ENCODE data around the gene KRT85.
A peak's percentile ranks its signal among the peaks of the same experiment; 100 is the strongest.

KRT85 gene

GRCh38 chr12:52392465-52393007, 25.3 kb upstream of the KRT85 start:
- DNase-seq: no peak

DNA sequence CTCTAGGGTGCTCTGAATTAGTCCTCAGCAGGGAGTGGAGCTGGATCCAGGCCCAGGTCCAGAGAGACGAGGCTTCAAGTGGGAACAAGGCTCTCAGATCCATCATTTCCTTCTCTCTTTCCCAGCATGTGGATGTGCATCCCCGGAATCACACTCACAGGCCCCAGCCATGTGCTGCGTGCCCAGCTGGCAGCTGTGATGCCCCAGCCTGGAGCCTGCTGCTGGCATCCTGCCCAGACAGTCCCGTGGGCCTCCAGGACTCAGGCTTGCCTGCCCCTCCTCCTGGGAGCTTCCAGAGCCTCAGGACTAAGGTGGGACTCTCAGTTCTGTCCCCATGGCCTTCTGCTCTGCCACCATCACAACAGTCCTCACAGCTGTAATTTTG, 24.3 kb upstream of the KRT85 start:
- no peak for DNase-seq

DNA sequence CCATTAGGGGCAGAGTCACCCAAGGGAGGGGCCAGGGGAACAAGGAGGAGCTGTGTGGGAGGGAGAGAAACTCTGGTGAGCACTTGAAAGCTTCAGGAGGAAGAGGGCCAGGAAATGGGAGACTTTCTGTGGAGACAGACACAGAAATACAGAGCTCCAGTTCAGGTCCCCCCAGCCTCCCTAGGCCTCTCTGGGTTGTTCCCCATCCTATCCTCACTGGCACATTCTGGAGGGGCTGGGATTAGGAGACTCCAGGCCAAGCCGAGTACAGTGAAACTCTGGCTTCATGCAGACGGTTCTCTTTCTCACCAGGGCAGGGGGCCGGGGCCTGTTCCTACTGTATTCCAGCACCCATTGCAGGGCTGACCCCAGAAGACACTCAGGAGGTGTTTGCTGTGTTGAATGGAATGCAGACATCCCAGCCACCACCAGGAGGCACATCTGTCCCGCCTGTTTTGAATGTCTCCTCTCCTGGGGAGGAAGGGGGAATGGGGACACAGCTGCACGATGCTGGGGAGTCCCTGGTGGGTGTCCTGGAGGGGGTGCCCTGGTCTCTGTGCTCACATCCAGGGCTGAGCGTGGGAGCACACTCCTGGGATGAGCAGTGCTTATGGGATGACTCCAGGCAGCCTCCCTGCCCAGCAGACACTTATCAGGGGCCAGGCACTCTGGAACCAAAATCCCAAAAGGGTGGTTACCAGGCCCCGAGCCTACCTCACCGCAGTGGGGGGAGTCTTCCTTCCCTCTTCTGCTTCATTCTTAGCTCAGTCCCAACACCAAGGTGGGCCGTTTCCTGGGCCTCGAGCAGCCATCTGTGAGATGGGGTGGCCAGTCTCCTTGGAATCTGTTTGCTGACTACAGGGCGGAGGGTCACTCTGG, 23.7 kb upstream of the KRT85 start:
- peak in 1 of 6 experiments; percentile 10 for DNase-seq

DNA sequence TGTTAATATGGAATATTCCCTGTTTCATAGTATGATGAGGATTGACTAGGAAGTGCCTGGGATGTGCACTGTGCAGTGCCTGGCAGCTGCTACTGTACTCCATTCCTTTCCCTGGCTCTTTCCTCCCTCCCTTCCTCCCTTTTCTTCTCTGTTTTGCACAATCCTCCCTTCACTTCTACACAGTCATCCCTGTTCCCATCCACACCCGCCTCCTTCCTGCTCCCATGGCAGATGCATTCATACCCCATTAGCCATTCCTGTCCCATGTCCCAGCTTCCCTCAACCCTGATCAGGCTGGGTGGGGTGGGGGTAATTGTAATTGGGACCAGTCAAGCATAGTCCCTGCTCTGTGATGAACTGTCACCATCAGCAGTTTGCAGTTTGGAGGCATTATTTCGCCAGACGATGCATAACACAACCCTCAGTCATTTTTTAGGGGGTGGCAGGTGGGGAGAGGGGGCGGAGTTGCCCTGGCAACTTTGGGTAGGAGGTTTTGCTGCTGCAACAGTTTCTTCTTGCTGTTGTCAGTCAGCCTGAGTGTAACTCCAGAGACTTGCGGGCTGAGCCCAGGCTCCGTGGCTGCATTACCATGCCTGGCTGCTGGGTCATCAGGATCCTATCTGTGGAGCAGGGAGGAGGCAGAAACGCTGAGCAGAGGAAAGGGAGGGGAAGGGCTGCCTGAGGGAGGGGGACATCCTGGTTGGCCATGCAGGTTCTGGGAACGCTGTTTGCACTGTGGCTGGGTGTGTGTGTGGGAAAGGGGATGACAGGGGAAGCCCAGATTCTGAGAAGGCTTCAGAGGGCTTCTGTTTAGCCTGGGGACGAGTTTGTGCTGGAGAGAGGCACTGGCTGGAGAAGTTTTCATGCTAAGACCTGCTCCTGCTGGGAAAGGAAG, 22.3 kb upstream of the KRT85 start:
- no peak for DNase-seq

DNA sequence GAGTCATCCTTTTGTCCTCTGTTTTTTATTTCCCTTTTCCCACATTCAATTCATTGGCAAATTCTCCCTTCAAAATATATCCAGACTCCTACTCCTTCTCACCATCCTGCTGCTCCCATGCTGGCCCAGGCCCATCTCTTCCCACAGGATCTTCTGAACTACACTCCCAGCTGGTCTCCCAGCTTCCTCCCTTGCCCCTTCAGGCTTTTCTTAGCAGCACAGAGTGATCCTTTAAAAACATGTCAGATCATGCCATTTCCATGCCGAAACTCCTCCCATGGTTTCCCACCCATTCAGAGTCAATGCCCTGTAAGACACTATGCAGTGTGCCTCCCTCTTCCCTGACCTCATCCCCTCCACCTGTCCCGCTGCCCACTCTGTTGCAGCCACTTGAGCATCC, 20.6 kb upstream of the KRT85 start:
- DNase-seq: no peak

GRCh38 chr12:52385226-52385702, 18.0 kb upstream of the KRT85 start, which contains the start of gene KRT84:
KRT84 (minus strand) TSS chr12:52385652; CDS start chr12:52385585, 67 bp downstream.
- DNase-seq: no peak

DNA sequence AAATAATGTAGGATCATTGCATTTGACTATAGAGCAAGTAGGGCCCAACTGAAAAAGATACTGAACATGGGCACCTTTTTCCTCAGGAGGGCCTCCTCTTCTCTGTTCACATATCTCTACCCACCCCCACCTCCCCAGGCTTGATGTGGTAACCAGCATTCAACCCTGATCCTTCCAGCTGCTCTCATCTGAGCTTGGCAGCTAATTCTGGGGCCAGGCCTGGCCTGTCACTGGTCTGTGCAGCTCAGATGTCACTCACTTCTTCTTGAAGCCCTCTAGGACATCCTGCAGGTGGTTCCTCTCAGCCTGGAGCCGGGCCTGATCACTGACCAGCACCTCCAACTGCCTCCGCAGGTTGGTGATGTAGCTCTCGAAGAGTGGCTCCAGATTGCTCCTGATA, 16.1 kb upstream of the KRT85 start:
- no peak for DNase-seq

GRCh38 chr12:52382854-52383253, 15.6 kb upstream of the KRT85 start:
- DNase-seq: peak in 2 of 6 experiments; percentile 10 to 11

DNA sequence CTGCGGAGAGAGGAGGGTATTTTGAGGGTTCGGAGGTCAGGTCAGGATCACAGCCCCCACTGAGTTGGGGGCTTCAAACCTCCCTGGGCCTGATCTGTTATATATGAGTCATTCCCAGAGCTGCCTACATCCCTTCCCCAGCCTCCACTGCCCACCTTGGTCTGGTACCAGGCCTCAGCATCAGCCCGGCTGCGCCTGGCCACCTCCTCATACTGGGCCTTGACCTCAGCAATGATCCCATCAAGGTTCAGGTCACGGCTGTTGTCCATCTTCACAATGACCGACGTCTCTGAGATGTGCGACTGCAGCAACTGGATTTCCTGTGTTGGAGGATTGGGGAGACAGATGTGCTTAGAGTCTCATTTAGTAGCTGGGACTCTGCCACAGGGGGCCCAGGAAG, 13.9 kb upstream of the KRT85 start:
- DNase-seq: no peak

DNA sequence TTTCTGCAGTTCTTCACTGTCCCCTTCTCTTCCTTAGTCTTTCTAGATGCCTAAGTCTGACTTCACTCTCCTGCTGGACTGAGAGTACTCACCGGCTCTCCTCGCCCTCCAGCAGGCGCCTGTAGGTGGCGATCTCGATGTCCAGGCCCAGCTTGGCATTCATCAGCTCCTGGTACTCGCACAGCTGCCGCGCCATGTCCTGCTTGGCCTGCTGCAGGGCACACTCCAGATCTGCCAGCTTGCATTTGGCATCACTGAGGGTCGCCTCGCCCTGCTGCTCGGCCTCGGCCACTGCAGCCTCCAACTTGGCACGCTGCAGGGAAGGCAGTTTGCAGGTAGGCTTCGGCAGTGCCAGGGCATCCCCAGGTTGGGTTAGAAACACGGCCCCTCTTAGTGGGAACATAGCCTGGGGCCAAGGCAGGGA, 13.0 kb upstream of the KRT85 start:
- no peak for DNase-seq

GRCh38 chr12:52379536-52379935, 12.3 kb upstream of the KRT85 start:
- no peak for DNase-seq

DNA sequence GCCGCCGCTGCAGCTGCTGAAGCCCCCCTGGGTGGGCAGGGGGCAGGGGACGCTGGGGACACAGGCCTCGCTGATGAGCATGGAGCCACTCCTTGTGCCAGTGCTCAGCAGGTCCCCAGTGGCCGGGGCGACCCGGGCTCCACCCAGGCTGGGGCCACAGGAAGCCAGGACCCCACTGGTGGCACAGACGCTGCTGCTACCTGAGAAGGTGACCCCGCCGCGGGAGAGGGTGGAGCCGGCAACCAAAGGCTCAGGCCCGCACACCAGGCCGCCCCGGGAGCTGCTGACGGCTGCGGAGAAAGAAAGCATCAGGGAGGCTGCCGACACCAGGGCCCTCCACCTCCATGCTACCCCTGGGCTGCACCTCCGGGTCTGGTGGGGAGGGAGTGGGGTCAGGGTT, 10.8 kb upstream of the KRT85 start:
- no peak for DNase-seq

GRCh38 chr12:52377266-52377665, 10.0 kb upstream of the KRT85 start:
- DNase-seq: no peak

DNA sequence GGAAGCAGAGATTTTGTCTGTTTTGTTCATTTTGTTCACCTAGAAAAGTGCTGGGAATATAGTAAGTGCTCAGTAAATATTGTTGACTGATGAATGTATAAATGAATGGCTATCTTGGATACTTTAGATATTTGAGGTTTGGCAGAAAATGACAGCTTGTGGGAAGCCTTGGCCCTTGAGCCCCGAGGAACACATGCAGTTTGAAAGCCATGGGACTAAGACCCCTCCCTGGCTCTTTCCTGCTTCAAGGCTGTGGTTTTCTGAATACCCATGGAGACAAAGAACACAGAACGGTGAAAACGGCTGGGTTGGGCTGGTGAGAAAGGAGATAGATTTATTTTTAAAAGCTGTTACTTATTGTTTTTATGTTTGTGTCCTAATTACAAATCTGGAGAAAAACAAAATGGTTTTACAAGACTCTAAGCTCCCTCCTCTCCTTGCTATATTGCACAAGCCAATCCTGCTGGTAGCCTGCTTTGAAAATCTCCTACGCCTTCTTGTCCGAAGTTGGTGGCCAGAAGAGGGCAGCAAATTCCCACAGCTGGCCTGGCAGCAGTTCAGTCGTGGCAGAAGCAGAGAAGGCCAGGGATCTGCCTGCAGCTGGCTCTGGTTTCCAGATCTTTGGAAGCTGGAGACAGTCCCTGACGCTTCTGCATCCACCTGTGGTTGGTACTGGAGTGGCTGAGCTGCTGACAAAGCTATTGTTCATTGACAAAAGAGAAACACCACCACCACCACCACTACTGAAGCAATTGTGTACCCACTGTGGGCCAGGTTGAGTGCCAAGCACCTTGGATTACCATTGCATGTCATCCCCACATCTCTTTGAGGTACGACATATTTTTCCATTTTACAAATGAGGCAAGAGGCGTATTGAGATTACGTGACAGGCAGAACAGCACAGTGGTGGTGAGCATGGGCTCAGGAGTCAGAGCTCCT, 5.2 kb upstream of the KRT85 start:
- peak; percentile 4 to 38 (median 20) for DNase-seq

GRCh38 chr12:52371716-52372115, 4.4 kb upstream of the KRT85 start:
- no peak for DNase-seq

DNA sequence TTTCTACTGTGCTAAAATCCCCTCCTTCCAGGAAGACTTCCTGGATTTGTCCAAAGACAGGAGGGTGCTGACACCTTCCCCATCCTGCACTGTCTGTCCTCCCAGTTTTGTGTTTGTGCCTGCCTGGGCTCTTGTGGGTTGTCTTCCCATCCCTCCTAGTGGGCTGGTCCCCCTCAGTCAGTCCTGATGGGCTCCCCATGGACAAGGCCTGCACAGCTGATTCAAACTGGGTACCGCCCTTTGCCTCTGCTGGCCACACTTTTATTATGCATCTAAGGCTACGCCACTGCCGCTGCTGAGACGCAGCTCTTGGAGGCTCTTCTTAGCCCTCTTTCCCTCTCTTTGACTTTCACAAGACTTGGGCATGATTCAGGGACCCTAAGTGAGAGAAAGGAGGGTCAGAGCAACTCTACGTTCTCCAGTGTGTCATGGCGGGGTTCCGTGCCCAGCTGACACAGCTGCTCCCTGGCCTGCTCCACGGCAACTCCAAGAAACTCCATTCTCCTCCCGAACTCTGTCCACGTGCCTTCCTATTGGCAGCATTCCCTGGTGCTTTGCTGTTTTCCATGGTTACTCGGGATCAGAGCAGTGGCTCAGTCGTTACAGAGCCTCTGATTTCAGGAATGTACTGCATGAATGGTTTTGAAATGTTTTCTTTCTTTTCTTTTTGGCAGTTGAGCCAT, 3.8 kb upstream of the KRT85 start:
- DNase-seq: no peak

DNA sequence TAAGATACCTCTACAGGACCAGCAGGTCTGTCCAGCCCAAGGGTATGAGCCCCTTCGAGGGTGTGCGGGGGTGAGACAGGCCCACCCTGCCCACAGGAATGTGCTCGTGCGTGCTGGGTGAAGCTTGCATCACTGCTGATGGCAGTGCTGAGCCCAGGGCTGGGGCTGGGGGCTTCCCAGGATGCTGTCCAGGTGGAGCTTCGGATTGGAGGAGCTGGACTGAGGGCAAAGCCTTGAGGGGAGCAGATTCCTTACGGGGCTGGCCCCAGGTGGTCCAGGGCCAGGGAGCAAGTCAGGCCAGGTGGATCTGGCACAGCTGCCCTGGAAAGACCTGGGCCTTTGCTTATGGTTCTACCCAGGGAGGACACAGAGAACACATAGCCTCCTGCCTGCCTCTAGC, 2.5 kb upstream of the KRT85 start:
- DNase-seq: no peak

DNA sequence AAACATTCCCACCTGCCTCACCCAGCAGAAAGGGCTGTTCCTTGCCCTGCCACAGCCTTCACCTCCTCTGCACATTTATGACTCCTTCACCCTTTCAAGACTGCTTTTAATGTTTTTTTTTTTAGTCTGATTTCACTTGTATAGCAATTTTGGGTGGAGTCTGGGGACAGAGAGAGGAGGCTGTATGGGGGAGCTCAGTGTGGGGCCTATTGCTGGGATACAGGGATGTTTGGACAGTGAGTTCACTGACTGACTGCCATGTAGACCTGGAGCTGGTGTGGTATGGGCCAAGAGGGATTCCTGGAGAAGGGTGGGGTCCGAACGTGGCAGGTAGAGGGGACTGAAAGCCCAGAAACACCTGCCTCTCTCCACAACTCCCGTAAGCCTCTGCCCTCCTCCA, 1.9 kb upstream of the KRT85 start:
- DNase-seq: no peak

DNA sequence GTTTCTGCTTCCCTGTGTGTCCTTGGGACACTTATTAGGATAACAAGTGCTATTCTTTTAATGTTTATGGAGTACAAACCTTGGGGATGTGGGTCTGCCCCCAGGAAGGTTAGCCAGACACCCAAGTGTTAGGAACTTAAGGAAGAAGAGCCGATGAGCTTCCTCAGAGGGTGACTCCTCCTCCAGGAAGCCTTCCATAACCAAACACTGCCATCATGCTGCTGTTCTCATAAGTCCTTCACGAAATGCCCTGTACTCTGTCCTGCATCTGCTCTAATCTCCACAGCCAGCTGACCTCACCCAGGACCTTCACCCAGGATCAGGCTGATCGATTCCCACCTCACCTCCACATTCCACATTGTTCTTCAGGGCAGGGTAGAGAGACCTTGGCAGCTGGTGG, 1.2 kb upstream of the KRT85 start:
- no peak for DNase-seq

DNA sequence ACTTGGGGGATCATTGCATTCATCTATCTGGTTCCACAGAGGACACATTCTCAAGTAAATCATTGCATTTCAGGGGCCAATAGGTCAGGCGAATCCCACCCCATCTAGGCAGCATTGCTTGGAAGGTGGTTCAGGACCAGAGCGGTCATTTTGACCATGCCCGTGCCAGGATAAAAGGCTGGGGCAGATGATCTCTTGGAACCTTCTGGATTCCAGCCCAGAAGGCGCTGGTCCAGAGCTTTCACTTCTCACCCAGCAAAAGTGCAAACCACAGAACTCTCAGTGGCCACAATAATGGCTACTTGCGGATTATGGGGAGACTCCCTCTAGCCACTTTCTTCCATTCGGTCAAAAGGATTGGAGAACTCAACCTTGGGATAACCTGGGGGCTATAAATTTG, 595 bp upstream of the KRT85 start:
- DNase-seq: no peak

DNA sequence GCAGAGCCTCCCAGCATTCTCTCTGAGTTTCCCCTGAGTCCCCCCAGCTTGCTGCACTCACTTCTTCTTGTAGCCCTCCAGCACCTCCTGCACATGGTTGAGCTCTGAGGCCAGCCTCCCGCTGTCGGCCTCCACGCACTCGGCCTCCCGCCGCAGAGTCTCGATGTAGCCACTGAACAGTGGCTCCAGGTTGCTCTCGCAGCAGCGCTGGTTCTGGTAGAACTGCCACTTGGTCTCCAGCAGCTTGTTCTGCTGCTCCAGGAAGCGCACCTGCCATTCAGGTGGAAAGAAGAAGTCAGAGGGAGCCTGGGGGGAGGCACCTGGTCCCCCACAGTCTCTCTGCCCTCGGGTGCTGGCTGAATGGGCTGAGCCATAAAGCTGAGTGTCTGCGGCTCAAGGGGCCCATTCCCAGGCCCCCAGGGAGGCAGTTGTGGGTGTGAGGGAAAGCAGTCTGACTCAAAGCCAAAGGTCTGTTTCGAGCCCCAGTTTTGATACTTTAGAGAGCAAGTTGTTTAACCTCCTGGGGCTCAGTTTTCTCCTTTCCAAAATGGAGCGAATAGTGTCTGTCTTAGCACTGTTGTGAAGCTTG, 2.3 kb downstream of the KRT85 start:
- DNase-seq: no peak
